Left hindlimb (tissue), 1 donor: ENCODE data around the gene PRSS23.
"Not testable (repeated sequence)": the region's sequence is repeated elsewhere in the genome, so short reads cannot be mapped to it uniquely, and the experiment has no call there.

Source experiments
- DNase-seq: peaks from one replicate; pipeline ENCODE4 v3.0.0-alpha.2; 2018

The PRSS23 gene

GRCh38 chr11:86800076-86800959, at the start of gene PRSS23:
Gene PRSS23, plus strand, starts transcription at chr11:86800542. Its CDS starts 7,102 bp downstream, at chr11:86807644.
- DNase-seq: peak; percentile 80

GRCh38 chr11:86753459-86753858, 46.9 kb upstream of the PRSS23 start:
- peak; percentile 50 for DNase-seq

- no peak for DNase-seq
Measured at GRCh38 chr11:86755146-86755545, 45.2 kb upstream of the PRSS23 start.

GRCh38 chr11:86758171-86758570, 42.2 kb upstream of the PRSS23 start:
- DNase-seq: no peak

- DNase-seq: no peak
Measured at GRCh38 chr11:86760577-86760976, 39.8 kb upstream of the PRSS23 start.

- DNase-seq: no peak
Measured at GRCh38 chr11:86761978-86762377, 38.4 kb upstream of the PRSS23 start.

GRCh38 chr11:86765203-86765602, 35.1 kb upstream of the PRSS23 start:
- no peak for DNase-seq

GRCh38 chr11:86765878-86766277, 34.5 kb upstream of the PRSS23 start:
- no peak for DNase-seq

GRCh38 chr11:86769219-86769618, 31.1 kb upstream of the PRSS23 start:
- no peak for DNase-seq

- DNase-seq: not testable (repeated sequence)
Measured at GRCh38 chr11:86770473-86771027, 29.8 kb upstream of the PRSS23 start.

- no peak for DNase-seq
Measured at GRCh38 chr11:86772999-86773398, 27.3 kb upstream of the PRSS23 start.

- no peak for DNase-seq
Measured at GRCh38 chr11:86773513-86774252, 26.7 kb upstream of the PRSS23 start.

GRCh38 chr11:86774417-86774816, 25.9 kb upstream of the PRSS23 start:
- no peak for DNase-seq

GRCh38 chr11:86775361-86775760, 25.0 kb upstream of the PRSS23 start:
- no peak for DNase-seq

GRCh38 chr11:86781546-86781945, 18.8 kb upstream of the PRSS23 start:
- no peak for DNase-seq

- no peak for DNase-seq
Measured at GRCh38 chr11:86782742-86783141, 17.6 kb upstream of the PRSS23 start.

- no peak for DNase-seq
Measured at GRCh38 chr11:86783661-86784060, 16.7 kb upstream of the PRSS23 start.

- DNase-seq: no peak
Measured at GRCh38 chr11:86784241-86784681, 16.1 kb upstream of the PRSS23 start.

- no peak for DNase-seq
Measured at GRCh38 chr11:86785576-86785975, 14.8 kb upstream of the PRSS23 start.

GRCh38 chr11:86787018-86787536, 13.3 kb upstream of the PRSS23 start:
- DNase-seq: no peak

GRCh38 chr11:86787656-86788055, 12.7 kb upstream of the PRSS23 start:
- no peak for DNase-seq

- DNase-seq: no peak
Measured at GRCh38 chr11:86790195-86790725, 10.1 kb upstream of the PRSS23 start.
